Measurements from ENCODE around the gene MTX1.
"Not testable (repeated sequence)": the region's sequence is repeated elsewhere in the genome, so short reads cannot be mapped to it uniquely, and the experiment has no call there.

Gene MTX1

DNA sequence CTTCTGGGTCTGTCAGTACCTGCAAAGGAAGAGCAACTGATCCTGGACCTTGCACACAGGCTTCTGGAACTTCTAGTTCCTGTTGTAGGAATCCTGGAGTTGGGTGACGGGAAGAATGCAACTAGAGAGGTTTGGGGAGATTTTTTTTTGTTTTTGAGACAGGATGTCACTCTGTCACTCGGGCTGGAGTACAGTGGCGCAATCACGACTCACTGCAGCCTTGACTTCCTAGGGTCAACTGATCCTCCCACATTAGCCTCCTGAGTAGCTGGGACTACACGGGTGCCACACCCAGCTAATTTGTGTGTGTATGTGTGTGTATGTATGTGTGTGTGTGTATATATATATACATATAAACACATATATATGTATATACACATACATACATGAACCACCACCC lies 28.0 kb downstream of the MTX1 start:
- no peak for DNase-seq (ENCODE audit: low read depth)

GRCh38 chr1:155241069-155241679 lies 32.7 kb downstream of the MTX1 start:
- no peak for DNase-seq (ENCODE audit: low read depth)

DNA sequence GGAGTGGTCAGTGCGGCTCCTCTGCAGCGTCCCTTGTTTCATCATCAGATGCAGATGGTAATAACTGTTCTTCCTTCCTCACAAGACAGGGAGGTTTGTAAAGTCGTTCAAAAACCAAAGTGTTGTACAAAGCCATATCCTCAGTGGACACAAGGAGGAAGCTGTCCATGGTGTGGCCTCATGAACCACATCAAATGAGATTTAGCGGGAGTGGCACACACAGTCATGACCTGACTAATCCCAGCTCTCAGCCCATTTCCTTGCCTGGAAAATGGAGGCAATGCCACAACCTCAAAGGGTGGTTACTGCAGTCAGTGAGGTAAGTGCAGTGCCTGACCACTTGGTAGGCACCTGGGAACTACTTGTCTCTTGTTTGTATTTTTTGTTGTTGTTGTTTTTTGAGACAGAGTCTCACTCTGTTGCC lies 33.4 kb downstream of the MTX1 start:
- no peak for DNase-seq (ENCODE audit: low read depth)

GRCh38 chr1:155242805-155243358 lies 34.4 kb downstream of the MTX1 start:
- no peak for DNase-seq (ENCODE audit: low read depth)

DNA sequence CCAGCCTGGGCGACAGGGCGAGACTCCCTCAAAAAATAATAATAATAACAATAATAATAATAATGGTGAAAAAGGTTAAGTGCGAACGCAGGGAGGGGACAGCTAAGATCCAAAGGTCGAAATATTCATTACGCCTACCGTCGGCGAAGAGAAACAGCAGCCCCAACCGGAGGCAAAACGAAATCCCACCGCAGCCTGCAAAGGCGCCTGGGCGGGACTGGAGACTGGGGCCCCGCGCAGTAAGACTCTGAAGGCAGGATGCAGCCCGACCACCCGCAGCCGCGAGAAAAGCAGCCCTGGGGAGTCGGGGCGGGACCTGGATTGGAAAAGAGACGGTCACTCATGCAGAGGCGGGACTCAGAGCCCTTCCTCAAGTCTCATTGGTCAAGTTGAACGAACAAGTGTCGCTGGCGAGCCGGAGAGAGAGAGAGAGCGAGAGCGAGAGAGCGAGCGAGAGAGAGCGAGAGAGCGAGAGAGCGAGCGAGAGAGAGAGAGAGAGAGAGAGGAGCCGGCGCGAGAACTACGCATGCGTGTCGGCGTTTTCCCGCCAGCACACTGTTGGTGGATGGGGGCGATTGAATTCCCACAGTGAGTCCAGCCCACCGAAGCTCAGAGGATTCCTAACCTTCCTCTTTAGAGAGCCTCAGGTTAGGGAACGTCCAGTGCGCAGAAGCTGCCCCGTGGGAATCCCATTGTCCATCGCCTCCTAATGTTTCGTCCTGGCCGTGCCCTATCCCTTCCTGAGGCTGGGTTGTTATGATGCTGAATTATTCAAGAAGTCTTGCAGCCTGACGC lies 36.1 kb downstream of the MTX1 start:
- peak; percentile 95 for DNase-seq (ENCODE audit: low read depth)

- no peak for DNase-seq (ENCODE audit: low read depth)
These were observed 36.6 kb downstream of the MTX1 start for GRCh38 chr1:155245163-155245524.

GRCh38 chr1:155246796-155247195 lies 38.3 kb downstream of the MTX1 start:
- not testable (repeated sequence) for DNase-seq (ENCODE audit: low read depth)

GRCh38 chr1:155247667-155248553 lies 39.4 kb downstream of the MTX1 start:
- no peak for DNase-seq (ENCODE audit: low read depth)

DNA sequence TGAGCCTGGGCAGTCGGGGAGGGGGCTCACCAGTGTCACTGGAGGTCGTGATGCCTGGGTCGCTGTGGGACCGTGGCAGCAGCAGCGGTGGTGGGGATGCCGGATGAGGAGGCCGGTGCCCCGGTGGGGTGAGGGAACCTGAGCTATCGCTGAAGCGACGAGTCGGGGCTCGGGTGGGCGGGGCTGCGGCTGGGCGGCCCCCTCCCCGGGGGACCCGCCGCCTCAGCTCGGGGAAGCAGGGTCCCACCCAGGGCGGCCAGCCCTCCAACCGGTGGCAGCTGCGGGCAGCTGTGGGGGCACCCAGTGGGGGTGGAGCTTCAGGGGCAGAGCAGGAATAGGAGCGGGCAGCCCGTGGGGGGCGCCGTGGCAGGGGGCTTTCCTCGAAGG lies 41.7 kb downstream of the MTX1 start:
- DNase-seq (ENCODE audit: low read depth): no peak

GRCh38 chr1:155250633-155251449 lies 42.3 kb downstream of the MTX1 start:
- DNase-seq (ENCODE audit: low read depth): no peak

DNA sequence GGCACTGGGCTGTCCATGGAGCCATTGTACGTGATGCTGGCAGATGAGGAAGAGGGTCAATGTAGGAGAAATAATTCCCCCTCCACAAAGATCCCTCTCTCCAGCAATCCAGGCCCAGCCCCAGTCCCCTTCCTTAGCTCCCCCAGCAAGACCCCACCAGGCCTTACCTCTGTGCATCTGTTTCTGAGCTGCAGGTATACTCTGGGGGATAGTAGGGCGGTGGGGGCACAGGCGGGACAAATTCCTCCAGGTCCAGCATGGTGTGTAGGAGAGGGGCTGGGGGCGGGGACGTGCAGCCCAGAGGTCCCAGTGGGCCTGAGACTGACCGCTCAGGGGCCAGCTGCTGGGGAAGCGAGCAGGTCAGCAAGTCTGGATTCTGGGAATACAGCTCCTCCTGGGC lies 43.1 kb downstream of the MTX1 start:
- no peak for DNase-seq (ENCODE audit: low read depth)

- no peak for DNase-seq (ENCODE audit: low read depth)
These were observed 44.7 kb downstream of the MTX1 start for GRCh38 chr1:155253208-155253607.

DNA sequence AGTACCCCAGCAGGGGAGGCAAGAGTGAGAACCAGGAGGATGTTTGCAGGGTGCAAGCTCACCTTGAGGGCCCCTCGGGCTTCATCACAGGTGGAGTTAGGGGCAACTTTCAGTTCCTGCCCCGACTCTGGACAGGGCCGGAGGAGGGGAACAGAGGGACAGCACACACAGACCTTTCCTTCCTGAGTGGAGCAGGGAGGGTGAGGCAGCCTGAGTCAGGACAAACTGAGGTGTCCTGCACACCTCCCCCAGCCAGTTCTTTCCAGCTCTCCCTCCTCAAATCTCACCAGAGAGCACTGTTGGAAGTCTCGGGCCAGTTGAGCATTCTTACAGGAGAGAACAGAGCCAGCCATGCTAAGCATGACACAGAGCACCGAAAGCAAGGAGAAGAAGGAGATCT lies 45.3 kb downstream of the MTX1 start:
- no peak for DNase-seq (ENCODE audit: low read depth)

DNA sequence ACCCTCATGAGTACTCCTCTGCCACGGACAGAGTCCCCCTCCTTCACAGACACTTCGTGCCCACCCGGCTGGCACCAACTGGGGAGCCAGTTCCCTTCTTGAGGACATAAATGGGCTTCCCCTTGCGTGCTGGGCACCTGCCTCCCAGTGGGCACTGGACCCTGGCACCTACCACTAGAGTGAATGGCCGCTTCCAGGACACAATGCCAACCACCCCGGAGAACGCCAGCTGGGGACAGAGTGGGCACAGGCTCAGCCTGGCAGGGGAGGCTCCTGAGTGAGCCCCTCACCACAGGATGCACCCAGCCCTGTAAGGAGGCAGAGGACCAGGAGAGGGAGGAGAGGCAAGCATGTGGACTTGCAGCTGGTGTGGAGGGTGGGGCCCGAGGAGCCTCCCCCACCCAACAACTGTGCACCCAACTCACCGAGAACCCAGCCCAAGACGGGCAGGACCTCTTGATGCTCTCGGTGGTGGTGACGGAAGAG lies 45.8 kb downstream of the MTX1 start:
- no peak for DNase-seq (ENCODE audit: low read depth)

DNA sequence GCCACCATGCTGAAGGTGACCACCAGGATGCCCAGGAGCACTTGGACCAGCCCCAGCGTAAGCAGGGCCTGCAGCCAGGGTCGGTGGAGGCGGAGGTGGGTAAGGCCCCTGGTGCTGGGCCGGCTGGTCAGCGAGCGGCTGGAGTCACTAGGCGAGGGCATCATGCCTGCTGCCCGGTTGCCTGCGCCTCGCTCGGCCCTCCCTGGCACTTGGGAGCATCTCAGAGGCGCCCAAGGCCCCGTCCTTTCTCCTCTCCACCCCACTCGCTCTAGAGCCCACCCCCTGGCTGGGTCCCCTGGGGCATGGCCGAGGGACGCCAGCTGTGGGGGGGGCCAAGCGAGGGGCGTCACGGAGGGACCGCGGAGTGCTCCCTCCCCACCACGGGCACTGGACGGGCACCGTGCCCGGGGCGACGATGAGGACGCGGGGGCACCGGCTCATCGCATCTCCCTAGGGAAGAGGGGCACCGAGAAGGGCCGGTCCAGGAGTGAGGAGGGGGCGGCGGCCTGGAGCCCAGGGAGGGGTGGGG lies 46.3 kb downstream of the MTX1 start:
- DNase-seq (ENCODE audit: low read depth): no peak

DNA sequence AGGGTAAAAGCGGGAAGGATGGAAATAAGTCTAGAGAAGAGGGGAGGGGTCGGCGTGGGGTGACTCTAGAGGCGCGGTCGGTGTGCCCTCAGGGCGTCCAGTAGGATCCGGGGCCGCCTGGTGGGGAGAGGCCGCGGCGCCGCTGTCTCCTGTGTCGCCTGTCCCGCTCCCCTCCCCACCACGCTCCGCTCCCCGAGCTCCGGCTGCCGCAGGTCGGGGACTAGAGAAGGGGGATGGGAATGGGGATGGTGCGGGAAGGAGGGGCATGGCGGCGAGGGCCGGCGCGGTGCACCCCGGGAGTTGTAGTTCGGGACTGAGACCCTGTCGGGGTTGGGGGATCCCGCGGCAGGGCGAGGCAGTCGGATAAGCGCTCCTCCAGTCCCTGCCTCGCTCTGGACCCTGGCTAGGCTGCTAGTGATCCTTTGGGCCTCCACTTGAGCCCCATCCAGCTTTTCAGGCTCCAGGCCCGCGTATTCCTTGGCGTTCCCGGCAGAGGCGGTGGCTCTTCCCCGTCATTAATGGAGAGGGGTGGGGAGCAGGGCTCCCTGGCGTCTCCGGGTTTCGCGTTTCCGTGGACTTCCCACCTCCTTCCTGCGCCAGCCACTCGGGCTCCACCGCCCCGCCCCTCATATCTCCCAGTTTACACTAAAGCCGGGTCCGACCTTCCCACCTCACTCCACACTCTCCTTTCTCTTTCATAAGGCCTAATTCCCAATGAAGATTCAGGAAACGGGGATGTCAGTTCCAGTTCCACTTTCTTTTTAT lies 46.9 kb downstream of the MTX1 start, which contains the start of gene ENTREP3:
Gene ENTREP3, minus strand, starts transcription at position 241 of the 765 bp plus-strand sequence. CDS start 606 bp downstream, outside the sequence.
- no peak for DNase-seq (ENCODE audit: low read depth)

GRCh38 chr1:155256058-155256852 lies 47.8 kb downstream of the MTX1 start:
- DNase-seq (ENCODE audit: low read depth): no peak

GRCh38 chr1:155260276-155260675 lies 51.8 kb downstream of the MTX1 start:
- no peak for DNase-seq (ENCODE audit: low read depth)

DNA sequence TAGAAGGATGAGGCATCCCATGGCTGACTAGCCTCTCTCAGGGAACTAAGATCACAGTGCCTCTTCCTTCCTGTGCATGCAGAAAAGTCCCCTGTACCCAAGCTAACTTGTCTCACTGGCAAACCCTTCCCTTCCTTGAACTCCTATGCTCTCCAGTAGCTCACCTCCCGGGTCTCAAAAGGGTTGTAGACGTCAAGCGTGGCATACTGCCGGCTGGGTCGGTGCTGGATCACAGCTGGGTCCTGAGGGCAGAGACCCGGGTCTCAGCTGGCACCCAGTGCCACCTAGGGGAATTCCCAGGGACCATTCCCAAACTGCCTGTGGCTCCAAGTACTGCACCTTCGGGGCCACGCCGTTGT lies 53.0 kb downstream of the MTX1 start:
- no peak for DNase-seq (ENCODE audit: low read depth)

Data from HS-27A (cell line).